OCI-LY7 (cell line): ENCODE results near the gene PRSS38.

Experiments used
- CTCF ChIP-seq: fragments of 200-600 bp; sonication (generic); conservative IDR thresholded peaks from 2 replicates; pipeline ENCODE4 v1.5.1; 2014; ENCODE audit warnings: mild to moderate bottlenecking, antibody characterized with exemption, low read length, moderate library complexity, mixed read lengths
- EZH2phosphoT487 ChIP-seq: fragments of 200-600 bp; sonication (generic); IDR thresholded peaks from 2 replicates; pipeline ENCODE4 v1.6.1; 2018; ENCODE audit warnings: low read depth, borderline replicate concordance, mild to moderate bottlenecking, mixed run types, antibody characterized with exemption, low read length, moderate library complexity, mixed read lengths

- TF ChIP-seq CTCF (no peak), EZH2phosphoT487 (no peak)
Measured at GRCh38 chr1:227770812-227771211, 44.7 kb upstream of the PRSS38 start.
